ENCODE results near the gene KXD1. TPM values are rescaled to one million over a fixed set of nuclear protein-coding genes. Genes with fewer than 3 reads are reported as not detected.
A peak's percentile ranks its signal among the peaks of the same experiment; 100 is the strongest.
"Not testable (repeated sequence)": the region's sequence is repeated elsewhere in the genome, so short reads cannot be mapped to it uniquely, and the experiment has no call there.

Gene KXD1
- total RNA-seq, 8 experiments from 2014 or later: 48.4 to 106 (median 68.1) TPM

GRCh38 chr19:18600692-18601397, 43.2 kb downstream of the KXD1 start:
- ATAC-seq (replicated peaks in 6 of 8); in situ Hi-C loops (cut with MboI; ENCODE audit: low pct_unique_long_range_greater_than_20kb in 2 of 9, low sequenced_read_pairs in 9 of 9, unreplicated experiment in 9 of 9); H3K27ac ChIP-seq; H3K4me3 ChIP-seq: not testable (repeated sequence)
- 61 to 100% (median 91%) methylated on average over 3 to 11 of the region's 15 CpGs; no CpG with 5 or more reads in 1 of the 10 experiments for WGBS, 10 experiments
- peaks cover 0 to 20% of the 10 kb centered on the region in 2 donors for H3K4me1 ChIP-seq (replicated peaks in 1 of 2)

DNA sequence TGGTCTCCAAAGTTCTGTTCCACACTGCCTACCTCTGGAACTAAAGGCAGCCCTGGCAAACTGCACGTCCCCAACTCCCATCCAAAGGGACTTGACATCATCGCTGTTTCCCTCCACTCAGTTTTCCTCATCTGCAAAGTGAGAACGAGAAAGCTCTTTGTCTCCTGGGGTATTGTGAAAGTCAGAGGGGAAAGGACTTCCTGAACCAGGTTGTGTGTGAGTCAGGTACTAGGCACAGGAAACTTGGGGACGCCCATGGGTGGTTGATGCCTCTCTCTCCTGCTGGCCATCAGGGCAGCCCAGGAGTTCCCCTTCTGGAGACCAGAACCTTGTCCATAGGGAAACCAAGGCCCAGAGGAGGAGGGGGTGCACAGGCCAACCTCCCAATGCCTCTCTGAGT, 44.2 kb downstream of the KXD1 start:
- in situ Hi-C loops (cut with MboI; ENCODE audit: low pct_unique_long_range_greater_than_20kb in 2 of 9, low sequenced_read_pairs in 9 of 9, unreplicated experiment in 9 of 9): no loop called here
- no peak for ATAC-seq (replicated peaks in 6 of 8)
- Histone ChIP-seq H3K27ac (no peak overlapping the region), H3K4me3 (no peak overlapping the region), H3K4me1 (replicated peaks in 1 of 2) (peaks cover 4 to 22% of the 10 kb centered on the region in 2 donors)
- 60 to 100% (median 83%) methylated on average over 1 to 3 of the region's 4 CpGs; no CpG with 5 or more reads in 4 of the 10 experiments for WGBS, 10 experiments

DNA sequence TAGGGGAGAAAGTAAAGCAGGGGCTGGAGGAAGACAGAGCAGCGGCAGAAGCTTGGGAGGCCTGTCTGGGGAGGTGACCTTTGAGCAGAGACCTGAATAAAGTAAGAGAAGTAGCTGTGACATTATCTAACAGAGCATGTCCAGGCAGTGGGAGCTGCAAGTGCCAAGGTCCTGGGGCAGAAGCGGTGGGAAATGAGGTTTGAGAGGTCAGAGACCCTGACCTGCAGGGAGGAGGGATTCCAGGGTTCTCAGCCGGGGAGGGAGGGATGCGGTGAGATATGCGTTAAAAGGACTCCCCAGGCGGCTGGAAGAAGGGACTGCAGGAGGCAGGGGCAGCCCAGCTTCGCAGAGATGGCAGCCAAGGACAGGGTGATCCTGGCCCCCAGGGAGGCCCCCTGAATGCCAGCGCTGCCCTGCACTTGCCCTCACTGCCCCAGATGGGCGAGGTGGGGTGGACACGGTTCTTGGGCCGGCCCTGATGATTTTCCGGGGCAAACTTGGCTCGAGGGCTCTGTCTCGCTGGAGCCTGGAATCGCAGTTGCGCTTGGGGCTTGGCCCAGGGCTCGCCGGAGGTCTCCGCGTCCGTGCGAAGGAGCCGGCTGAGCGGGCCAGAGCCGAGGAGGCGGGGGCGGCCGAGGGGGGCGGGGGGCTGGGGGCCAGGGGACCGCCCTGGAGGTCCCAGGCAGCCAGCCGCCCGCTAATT, 45.7 kb downstream of the KXD1 start:
- ATAC-seq (replicated peaks in 6 of 8): peak; percentile 29 to 72 (median 43)
- Histone ChIP-seq H3K27ac (no peak overlapping the region), H3K4me1 (replicated peaks in 1 of 2) (peaks cover 4 to 28% of the 10 kb centered on the region in 2 donors), H3K4me3 (no peak overlapping the region)
- in situ Hi-C loops (cut with MboI; ENCODE audit: low pct_unique_long_range_greater_than_20kb in 2 of 9, low sequenced_read_pairs in 9 of 9, unreplicated experiment in 9 of 9): no loop called here
- WGBS, 10 experiments: 10 to 57% (median 24%) methylated on average over 1 to 4 of the region's 32 CpGs; no CpG with 5 or more reads in 4 of the 10 experiments

GRCh38 chr19:18603958-18604819, 46.5 kb downstream of the KXD1 start:
- H3K4me1 ChIP-seq (replicated peaks in 1 of 2): peaks cover 4 to 28% of the 10 kb centered on the region in 2 donors
- in situ Hi-C loops (cut with MboI; ENCODE audit: low pct_unique_long_range_greater_than_20kb in 2 of 9, low sequenced_read_pairs in 9 of 9, unreplicated experiment in 9 of 9): no loop called here
- ATAC-seq (replicated peaks in 6 of 8): peak in 5 of 8 experiments; percentile 5 to 18 (median 14)
- WGBS, 10 experiments: 10 to 33% (median 31%) methylated on average over 2 to 4 of the region's 26 CpGs; no CpG with 5 or more reads in 7 of the 10 experiments
- no peak overlapping the region for H3K27ac ChIP-seq
- no peak overlapping the region for H3K4me3 ChIP-seq

DNA sequence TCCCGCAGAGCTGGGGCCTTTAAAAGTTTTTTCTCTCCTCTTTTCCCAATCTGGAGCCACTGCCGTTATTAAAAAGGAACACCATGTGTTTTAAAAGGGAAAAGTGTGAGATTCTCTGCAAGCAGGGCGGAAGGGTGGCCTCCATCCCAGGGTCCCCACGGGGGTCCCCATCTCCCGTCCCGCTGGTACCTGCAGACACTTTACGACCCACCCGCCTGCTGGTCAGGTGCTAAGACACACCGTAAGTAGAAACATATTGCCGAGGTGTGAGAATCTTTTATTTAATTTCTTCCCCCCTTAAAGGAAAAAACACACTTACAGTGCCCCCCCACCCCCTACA, 47.1 kb downstream of the KXD1 start:
- H3K27ac ChIP-seq: no peak overlapping the region
- H3K4me1 ChIP-seq (replicated peaks in 1 of 2): peaks cover 4 to 28% of the 10 kb centered on the region in 2 donors
- H3K4me3 ChIP-seq: no peak overlapping the region
- 0 to 38% (median 5%) methylated on average over 1 to 7 of the region's 10 CpGs; no CpG with 5 or more reads in 4 of the 10 experiments for WGBS, 10 experiments
- no peak for ATAC-seq (replicated peaks in 6 of 8)
- in situ Hi-C loops (cut with MboI; ENCODE audit: low pct_unique_long_range_greater_than_20kb in 2 of 9, low sequenced_read_pairs in 9 of 9, unreplicated experiment in 9 of 9): no loop called here

DNA sequence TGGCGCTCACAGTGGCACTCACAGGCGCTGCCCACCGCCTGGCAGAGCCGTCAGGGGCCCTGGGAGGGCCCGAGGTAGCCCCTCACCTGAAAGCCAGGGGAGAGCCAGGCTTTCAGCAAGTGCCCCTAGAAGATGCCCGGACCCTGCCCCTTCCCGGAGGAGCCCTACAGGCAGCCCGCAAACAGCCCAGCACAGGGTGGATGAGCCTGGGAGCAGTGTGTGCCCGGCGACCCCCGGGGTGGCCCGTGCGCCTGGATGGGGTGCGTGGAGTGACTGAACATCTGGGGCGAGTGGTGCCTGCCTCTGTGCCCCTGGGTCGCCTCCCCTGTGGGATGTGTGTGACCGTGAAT, 47.5 kb downstream of the KXD1 start:
- in situ Hi-C loops (cut with MboI; ENCODE audit: low pct_unique_long_range_greater_than_20kb in 2 of 9, low sequenced_read_pairs in 9 of 9, unreplicated experiment in 9 of 9): no loop called here
- Histone ChIP-seq H3K27ac (no peak overlapping the region), H3K4me1 (replicated peaks in 1 of 2) (peaks cover 4 to 29% of the 10 kb centered on the region in 2 donors), H3K4me3 (no peak overlapping the region)
- WGBS, 10 experiments: 6 to 8% methylated on average over 3 to 4 of the region's 17 CpGs; no CpG with 5 or more reads in 8 of the 10 experiments
- no peak for ATAC-seq (replicated peaks in 6 of 8)

DNA sequence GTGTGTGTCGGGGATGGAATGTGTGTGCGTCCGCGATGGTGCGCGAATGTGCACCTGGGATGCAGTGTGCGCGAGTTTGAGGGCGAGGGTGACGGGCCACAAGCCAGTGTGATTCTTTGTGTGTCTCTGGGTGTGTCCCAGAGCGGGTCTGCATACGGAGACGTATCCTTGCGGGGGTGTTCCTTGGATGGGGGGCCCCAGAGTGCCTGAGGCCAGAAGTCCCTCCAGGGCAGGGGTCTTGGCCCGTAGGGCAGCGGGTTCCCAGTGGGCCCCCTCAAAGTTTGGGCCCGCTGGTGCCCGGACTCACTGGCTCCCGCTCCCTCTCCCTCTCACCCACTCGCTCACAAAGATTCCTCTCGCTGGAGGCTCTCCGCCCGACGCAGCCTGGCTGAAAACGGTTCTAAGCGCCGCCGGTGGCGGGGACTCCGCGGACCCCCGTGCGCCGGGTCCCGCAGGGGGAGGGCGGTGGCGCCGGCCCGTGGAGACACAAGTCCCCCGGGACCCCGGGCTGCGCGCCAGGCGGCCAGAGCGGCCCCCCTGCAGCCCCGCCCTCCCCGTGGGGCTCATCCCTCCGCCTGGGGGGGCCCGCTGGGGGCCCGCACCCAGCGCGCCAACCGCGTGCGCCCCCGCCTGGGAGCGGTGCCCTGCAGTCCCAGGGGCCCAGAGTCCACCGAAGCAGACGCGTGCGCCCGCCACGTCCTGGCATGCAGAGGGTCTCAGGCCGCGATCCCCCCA, 48.0 kb downstream of the KXD1 start:
- H3K27ac ChIP-seq: no peak overlapping the region
- ATAC-seq (replicated peaks in 6 of 8): peak in 3 of 8 experiments; percentile 3 to 27 (median 15)

DNA sequence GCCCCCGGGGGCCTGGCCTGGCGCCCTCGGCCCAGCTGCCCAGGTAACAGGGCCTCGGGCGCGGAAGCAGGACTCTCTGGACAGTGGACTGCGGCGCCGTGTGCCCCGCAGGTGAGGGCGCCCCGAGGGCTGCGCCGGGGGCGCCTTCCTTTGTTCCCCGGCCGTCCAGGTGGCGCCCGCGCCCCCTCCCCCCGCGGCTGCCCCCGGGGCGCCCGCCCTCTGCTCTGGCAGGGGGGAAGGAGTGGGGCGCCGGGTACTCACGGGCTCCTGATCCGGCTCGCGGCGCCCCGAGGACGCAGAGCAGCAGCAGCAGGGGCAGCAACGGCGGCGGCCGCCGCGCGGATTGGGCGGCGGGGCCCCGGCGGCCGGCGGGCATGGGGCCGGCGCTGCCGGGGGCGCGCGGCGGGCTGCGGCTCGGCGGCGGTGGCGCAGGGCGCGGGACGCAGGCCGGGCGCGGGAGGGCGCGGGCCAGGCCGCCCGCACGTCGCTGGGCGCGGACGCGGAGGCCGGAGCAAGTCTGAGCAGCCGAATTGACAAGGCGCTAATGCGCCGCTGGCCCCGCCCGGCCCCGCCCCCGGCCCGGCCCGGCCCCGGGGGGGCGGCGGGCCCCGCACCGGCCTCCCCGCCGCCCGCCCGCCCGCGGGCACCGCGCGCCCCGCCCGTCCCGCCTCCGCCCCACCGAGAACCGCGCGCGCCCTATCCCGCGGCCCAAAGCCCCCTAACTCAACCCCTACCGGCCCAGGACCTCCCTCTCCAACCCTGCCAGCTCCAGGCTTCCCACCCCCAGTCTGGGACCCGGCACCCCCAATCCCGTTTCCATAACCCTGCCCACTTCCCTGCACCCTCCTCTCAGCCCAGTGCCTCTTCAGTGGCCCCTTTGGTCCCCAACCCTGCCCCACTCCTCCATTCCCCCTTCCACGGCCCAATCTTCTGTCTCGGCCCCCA, 48.9 kb downstream of the KXD1 start, which contains the start of gene CRLF1:
TSS of gene CRLF1 (minus strand) at position 519 of the 945 bp plus-strand sequence. CDS start at position 376, 143 bp downstream.
- no CpG with 5 or more reads among the region's 116 CpGs for WGBS, 10 experiments
- H3K27ac ChIP-seq: no peak within 1 kb of the TSS
- H3K4me1 ChIP-seq (replicated peaks in 1 of 2): peaks cover 13 to 41% of the 10 kb centered on the region in 2 donors
- in situ Hi-C loops (cut with MboI; ENCODE audit: low pct_unique_long_range_greater_than_20kb in 2 of 9, low sequenced_read_pairs in 9 of 9, unreplicated experiment in 9 of 9): no loop called here
- H3K4me3 ChIP-seq: peak within 1 kb of the TSS in 2 of 5 donors; percentile 8 to 13
- ATAC-seq (replicated peaks in 6 of 8): peak in 6 of 8 experiments; percentile 7 to 49 (median 27)

More for the DNA sequence above, 48.0 kb downstream of the KXD1 start:
- 5 to 20% (median 15%) methylated on average over 2 to 11 of the region's 65 CpGs; no CpG with 5 or more reads in 7 of the 10 experiments for WGBS, 10 experiments
- in situ Hi-C loops (cut with MboI; ENCODE audit: low pct_unique_long_range_greater_than_20kb in 2 of 9, low sequenced_read_pairs in 9 of 9, unreplicated experiment in 9 of 9): no loop called here
- H3K4me3 ChIP-seq: no peak overlapping the region
- peaks cover 5 to 35% of the 10 kb centered on the region in 2 donors for H3K4me1 ChIP-seq (replicated peaks in 1 of 2)

DNA sequence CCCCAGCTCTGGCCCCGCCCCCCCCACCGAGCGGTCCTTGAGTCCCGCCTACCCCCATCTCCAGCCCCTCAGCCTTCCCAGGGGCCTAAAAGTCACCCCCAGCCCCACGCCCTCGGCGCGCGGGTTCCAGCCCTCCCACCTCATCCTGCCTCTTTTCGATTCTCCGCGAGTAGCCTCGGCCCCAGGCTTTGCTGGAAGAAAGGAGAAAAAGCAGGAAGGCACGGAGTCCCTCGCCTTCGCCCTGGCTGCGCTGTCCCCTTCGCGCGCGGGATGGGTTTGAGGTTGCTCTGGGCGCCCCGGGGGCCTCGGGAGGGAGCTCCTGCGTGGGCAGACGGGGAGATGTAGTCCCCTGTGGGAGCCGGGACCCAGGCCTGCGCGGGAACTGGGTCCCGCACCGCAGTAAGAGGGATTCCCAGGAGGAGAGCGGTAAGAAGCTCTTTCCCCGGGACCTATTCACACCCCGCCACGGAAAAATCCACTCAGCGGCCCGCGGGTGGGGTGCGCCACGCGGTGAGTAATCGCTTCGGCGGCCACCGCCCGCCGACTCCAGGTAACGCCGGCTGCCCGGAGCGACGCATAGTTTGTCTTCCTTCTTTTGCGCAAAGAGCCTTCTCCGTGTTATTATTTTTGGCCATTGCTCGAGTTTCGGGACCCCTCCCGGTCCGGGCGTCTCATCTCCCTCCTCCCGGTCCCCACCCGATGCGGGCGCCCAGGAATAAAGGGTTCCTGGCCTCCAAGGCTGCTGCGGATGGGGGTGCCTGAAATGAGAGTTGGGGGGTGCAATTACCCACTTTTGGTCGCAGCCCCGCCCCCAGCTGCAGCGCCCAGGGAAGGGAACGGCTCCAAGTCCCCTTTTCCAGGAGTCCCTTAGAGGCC, 49.8 kb downstream of the KXD1 start:
- Histone ChIP-seq H3K4me1 (replicated peaks in 1 of 2) (peaks cover 19 to 44% of the 10 kb centered on the region in 2 donors), H3K4me3 (no peak overlapping the region), H3K27ac (no peak overlapping the region)
- WGBS, 10 experiments: 0 to 13% (median 0%) methylated on average over 1 to 14 of the region's 68 CpGs; no CpG with 5 or more reads in 4 of the 10 experiments
- ATAC-seq (replicated peaks in 6 of 8): no peak
- in situ Hi-C loops (cut with MboI; ENCODE audit: low pct_unique_long_range_greater_than_20kb in 2 of 9, low sequenced_read_pairs in 9 of 9, unreplicated experiment in 9 of 9): no loop called here

- Histone ChIP-seq H3K4me1 (replicated peaks in 1 of 2) (peaks cover 19 to 44% of the 10 kb centered on the region in 2 donors), H3K4me3 (no peak overlapping the region), H3K27ac (no peak overlapping the region)
- no peak for ATAC-seq (replicated peaks in 6 of 8)
- in situ Hi-C loops (cut with MboI; ENCODE audit: low pct_unique_long_range_greater_than_20kb in 2 of 9, low sequenced_read_pairs in 9 of 9, unreplicated experiment in 9 of 9): no loop called here
- WGBS, 10 experiments: 0 to 28% (median 20%) methylated on average over 1 to 3 of the region's 5 CpGs; no CpG with 5 or more reads in 3 of the 10 experiments
These were observed 50.6 kb downstream of the KXD1 start for GRCh38 chr19:18608102-18608804.

All from motor neuron (in vitro differentiated cells).